ENCODE data around the gene IPO5. TPM values are rescaled to one million over a fixed set of nuclear protein-coding genes. Genes with fewer than 3 reads are reported as not detected.
"Not testable (repeated sequence)": the region's sequence is repeated elsewhere in the genome, so short reads cannot be mapped to it uniquely, and the experiment has no call there.

The IPO5 gene
- total RNA-seq, 1 donor from 2014 or later: 49.5 TPM

DNA sequence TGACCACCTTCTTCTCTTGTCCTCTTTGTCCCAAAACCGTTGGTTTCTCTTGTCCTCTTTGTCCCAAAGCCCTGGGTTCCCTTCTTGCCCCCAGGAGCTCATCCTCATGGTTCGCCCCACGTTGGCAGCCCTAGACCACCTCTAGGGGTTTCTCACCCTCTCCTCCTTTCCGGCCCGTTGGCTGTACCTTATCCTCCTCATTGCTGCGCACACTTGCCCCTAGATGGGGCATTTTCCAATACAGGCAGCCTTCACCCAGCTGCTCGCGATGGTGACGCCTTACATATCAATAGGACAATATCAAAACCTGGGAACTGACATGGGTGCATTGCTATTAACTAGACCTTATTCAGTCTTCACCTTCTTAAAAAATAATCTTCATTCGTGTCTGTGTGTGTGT, 86.5 kb downstream of the IPO5 start:
- Histone ChIP-seq H3K36me3 (no peaks in the 10 kb centered on the region), H3K9me3 (no peaks in the 10 kb centered on the region), H3K4me1 (no peaks in the 10 kb centered on the region), H3K4me3 (no peak overlapping the region), H3K27me3 (no peaks in the 10 kb centered on the region), H3K27ac (no peak overlapping the region)
- intact Hi-C loops (cut with DNase I): no loop called here
- TF ChIP-seq, protein P1, sequence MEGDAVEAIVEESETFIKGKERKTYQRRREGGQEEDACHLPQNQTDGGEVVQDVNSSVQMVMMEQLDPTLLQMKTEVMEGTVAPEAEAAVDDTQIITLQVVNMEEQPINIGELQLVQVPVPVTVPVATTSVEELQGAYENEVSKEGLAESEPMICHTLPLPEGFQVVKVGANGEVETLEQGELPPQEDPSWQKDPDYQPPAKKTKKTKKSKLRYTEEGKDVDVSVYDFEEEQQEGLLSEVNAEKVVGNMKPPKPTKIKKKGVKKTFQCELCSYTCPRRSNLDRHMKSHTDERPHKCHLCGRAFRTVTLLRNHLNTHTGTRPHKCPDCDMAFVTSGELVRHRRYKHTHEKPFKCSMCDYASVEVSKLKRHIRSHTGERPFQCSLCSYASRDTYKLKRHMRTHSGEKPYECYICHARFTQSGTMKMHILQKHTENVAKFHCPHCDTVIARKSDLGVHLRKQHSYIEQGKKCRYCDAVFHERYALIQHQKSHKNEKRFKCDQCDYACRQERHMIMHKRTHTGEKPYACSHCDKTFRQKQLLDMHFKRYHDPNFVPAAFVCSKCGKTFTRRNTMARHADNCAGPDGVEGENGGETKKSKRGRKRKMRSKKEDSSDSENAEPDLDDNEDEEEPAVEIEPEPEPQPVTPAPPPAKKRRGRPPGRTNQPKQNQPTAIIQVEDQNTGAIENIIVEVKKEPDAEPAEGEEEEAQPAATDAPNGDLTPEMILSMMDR (IDR thresholded peaks at IDR 0.05): no peak
- no peak for DNase-seq (ENCODE audit: low spot score in 2 of 2)

DNA sequence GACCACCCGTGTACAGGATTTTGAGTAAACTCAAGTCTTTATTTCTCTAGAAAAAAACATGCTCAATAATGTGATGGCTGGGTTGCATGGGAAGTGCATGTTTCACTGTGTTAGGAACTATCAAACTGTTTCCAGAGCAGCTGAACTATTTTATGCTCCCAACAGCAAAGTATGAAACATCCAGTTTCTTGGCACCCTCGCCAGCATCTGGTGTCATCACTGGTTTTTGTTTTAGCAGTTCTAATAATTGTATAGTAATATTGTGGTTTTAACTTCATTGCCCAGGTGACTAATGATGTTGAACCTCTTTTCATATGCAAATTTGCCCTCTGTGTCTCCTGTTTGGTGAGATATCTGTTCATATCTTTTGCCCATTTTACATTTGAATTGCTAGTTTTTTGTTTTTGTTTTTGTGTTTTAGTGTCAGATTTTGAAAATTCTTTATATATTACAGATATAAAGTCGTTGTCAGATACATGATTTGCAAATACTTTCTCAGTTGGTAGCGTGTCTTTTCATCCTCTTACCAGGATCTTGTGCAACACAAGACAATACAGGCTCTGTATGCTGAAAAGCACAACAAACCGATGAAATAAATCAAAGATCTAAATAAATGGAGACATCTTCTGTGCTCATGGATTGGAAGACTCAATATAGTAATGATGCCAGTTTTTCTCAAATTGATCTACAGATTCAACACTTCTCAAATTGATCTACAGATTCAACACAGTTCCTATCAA, 87.8 kb downstream of the IPO5 start:
- Histone ChIP-seq H3K36me3 (no peaks in the 10 kb centered on the region), H3K9me3 (no peaks in the 10 kb centered on the region), H3K27me3 (no peaks in the 10 kb centered on the region), H3K4me1 (no peaks in the 10 kb centered on the region), H3K4me3 (no peak overlapping the region), H3K27ac (no peak overlapping the region)
- TF ChIP-seq, protein P1 (IDR thresholded peaks at IDR 0.05): no peak
- intact Hi-C loops (cut with DNase I): no loop called here
- no peak for DNase-seq (ENCODE audit: low spot score in 2 of 2)

DNA sequence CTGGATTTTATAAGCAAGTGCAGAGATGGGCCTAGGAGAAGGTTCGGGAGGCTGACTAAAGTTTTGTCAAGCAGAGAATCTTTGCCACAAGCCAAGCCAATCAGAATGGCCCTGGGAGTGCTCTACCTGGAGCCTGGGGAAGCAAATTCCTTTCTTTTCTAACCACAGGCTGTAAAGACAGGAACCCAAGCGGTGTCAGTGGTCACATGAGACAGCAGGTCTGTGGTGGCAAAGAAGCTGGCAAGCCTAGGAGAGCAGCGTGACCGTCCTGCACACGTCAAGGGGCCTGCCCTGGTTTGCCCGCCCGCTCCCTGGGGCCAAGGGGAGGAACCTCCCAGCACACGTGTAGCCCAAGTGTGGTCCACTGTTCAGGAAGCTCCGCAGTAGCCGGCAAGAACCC, 90.8 kb downstream of the IPO5 start:
- Histone ChIP-seq H3K9me3 (no peaks in the 10 kb centered on the region), H3K4me3 (no peak overlapping the region), H3K27me3 (no peaks in the 10 kb centered on the region), H3K27ac (no peak overlapping the region), H3K4me1 (no peaks in the 10 kb centered on the region), H3K36me3 (no peaks in the 10 kb centered on the region)
- DNase-seq (ENCODE audit: low spot score in 2 of 2): no peak
- TF ChIP-seq, protein P1 (IDR thresholded peaks at IDR 0.05): no peak
- intact Hi-C loops (cut with DNase I): no loop called here

DNA sequence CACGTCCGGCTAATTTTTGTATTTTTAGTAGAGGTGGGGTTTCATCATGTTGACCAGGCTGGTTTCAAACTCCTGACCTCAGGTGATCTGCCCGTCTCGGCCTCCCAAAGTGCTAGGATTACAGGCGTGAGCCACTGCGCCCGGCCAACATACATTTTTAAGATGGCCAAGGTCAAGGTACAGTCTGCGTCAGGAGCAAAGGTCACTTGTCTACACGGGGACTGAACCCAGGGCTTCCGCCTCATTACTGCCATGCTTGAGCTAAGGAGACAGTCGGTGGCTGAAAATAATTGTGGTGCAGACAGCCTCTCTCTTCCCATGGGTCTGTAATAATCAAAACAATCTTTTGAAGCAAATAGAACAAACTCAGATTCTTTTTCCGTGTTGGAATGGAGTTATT, 94.3 kb downstream of the IPO5 start:
- intact Hi-C loops (cut with DNase I); H3K27ac ChIP-seq; H3K27me3 ChIP-seq; H3K4me1 ChIP-seq; DNase-seq (ENCODE audit: low spot score in 2 of 2); H3K9me3 ChIP-seq; H3K36me3 ChIP-seq; H3K4me3 ChIP-seq: not testable (repeated sequence)

DNA sequence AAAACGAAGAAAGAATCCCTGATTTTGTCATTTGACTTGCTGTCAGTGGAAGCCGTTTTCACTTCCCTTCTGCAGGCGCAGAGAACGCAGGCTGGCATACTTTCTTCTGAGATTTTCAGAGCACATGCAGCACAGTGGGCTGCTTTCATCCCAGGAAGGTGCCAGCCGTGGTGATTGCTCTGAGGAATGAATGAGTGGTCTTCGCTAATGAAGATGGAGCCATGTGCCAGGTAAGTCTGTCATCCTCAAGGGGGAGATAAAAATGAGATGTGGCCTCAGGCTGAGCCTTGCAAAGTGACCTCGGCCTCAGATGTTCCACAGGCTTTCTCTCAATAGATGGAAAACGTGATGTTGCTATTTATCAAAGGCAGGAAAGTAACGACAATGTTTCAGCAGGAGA, 94.8 kb downstream of the IPO5 start:
- TF ChIP-seq, protein P1 (IDR thresholded peaks at IDR 0.05): no peak
- peaks cover 3% of the 10 kb centered on the region in 2 donors for H3K9me3 ChIP-seq
- H3K4me3 ChIP-seq: no peak overlapping the region
- intact Hi-C loops (cut with DNase I): no loop called here
- H3K27ac ChIP-seq: no peak overlapping the region
- H3K4me1 ChIP-seq: no peaks in the 10 kb centered on the region
- no peak for DNase-seq (ENCODE audit: low spot score in 2 of 2)
- no peaks in the 10 kb centered on the region for H3K36me3 ChIP-seq
- no peaks in the 10 kb centered on the region for H3K27me3 ChIP-seq

DNA sequence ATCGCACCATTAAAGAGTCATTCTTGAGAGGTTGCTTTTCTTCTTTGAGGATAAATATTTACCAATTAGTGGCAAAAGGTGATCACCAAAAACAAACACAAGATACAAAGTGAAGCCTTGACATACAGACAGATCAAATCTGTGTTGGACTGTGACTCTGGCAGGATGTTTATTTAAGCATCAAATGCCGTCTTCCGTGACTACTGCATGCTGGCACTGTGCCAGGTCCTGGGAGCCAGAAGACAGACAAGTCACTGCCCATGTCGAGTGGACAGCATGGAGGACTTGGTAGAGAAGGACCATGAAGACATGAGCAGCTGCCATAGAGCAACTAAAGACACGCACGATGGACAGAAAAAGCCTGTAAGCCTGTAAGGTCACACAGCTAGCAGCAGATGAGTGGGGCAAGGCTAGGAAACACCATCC, 96.6 kb downstream of the IPO5 start:
- Histone ChIP-seq H3K4me3 (no peak overlapping the region), H3K9me3 (peaks cover 3% of the 10 kb centered on the region in 2 donors), H3K4me1 (no peaks in the 10 kb centered on the region), H3K36me3 (no peaks in the 10 kb centered on the region), H3K27ac (no peak overlapping the region), H3K27me3 (no peaks in the 10 kb centered on the region)
- TF ChIP-seq, protein P1 (IDR thresholded peaks at IDR 0.05): no peak
- no peak for DNase-seq (ENCODE audit: low spot score in 2 of 2)
- intact Hi-C loops (cut with DNase I): no loop called here

Measured in ascending aorta (tissue), 2 donors.